Caco-2 (cell line): Measurements from ENCODE around the gene STX5. TPM values are rescaled to one million over a fixed set of nuclear protein-coding genes. Genes with fewer than 3 reads are reported as not detected.

Source experiments
- BruUV-seq: library from RNA; stranded (reverse); fragments of 400-500 nt; replicated peaks from 2 replicates; lab custom pipeline; 2021; lab: Mats Ljungman, UMichigan
- CTCF ChIA-PET: fragments of 300-600 bp; sonication (Branson Sonifier 250); formaldehyde crosslinking; loops from one replicate; lab custom pipeline; 2022; ENCODE audit warnings: antibody characterized with exemption; lab: Charles Lee
- POLR2A ChIA-PET: fragments of 300-600 bp; sonication (Branson Sonifier 250); formaldehyde crosslinking; loops from one replicate; lab custom pipeline; 2022; ENCODE audit warnings: antibody characterized with exemption; lab: Charles Lee
- DNase-seq, 2 experiments: peaks; one replicate each; pipeline versions ENCODE4 v3.0.0 to v3.0.0-alpha.2; 2020 to 2022
- H3K27me3 ChIP-seq: replicated peaks from 2 replicates; pipeline ENCODE4 v1.6.0; 2011; ENCODE audit warnings: low read length; ENCODE audit not compliant: control insufficient read depth, insufficient read depth
- H3K36me3 ChIP-seq: 2 replicates; pipeline ENCODE4 v1.5.1; 2011; ENCODE audit warnings: low read length; ENCODE audit not compliant: control insufficient read depth, insufficient read depth
- H3K4me1 ChIP-seq: fragments of 250-450 bp; sonication (Bioruptor Pico); 2 replicates; pipeline ENCODE4 v1.5.1; 2020; ENCODE audit warnings: mild to moderate bottlenecking
- H3K4me3 ChIP-seq: 2 replicates; pipeline ENCODE4 v1.5.1; 2011; ENCODE audit warnings: low read depth, mild to moderate bottlenecking, control low read depth, low read length
- H3K9me3 ChIP-seq: fragments of 250-450 bp; sonication (Bioruptor Pico); 2 replicates; pipeline ENCODE4 v1.5.1; 2020; ENCODE audit warnings: mild to moderate bottlenecking, moderate library complexity
- H3K27ac Mint-ChIP-seq: one replicate; pipeline ENCODE4 v1.8.0; 2022; ENCODE audit warnings: mixed read lengths; ENCODE audit not compliant: unreplicated experiment
- H3K27me3 Mint-ChIP-seq: one replicate; pipeline ENCODE4 v1.8.0; 2022; ENCODE audit warnings: mixed read lengths; ENCODE audit not compliant: insufficient read depth, unreplicated experiment
- H3K36me3 Mint-ChIP-seq: one replicate; pipeline ENCODE4 v1.8.0; 2022; ENCODE audit warnings: mild to moderate bottlenecking, mixed read lengths; ENCODE audit not compliant: insufficient read depth, unreplicated experiment
- H3K4me1 Mint-ChIP-seq: one replicate; pipeline ENCODE4 v1.8.0; 2022; ENCODE audit warnings: low read depth, mixed read lengths; ENCODE audit not compliant: unreplicated experiment
- H3K4me3 Mint-ChIP-seq: one replicate; pipeline ENCODE4 v1.8.0; 2022; ENCODE audit warnings: mild to moderate bottlenecking, moderate library complexity, mixed read lengths; ENCODE audit not compliant: unreplicated experiment
- H3K9me3 Mint-ChIP-seq: one replicate; pipeline ENCODE4 v1.8.0; 2022; ENCODE audit warnings: mixed read lengths; ENCODE audit not compliant: unreplicated experiment
- intact Hi-C: fragments of 100-400 bp; cut with micrococcal nuclease; formaldehyde crosslinking; loops from one replicate; pipeline ENCODE4 v1.10.0; 2022; ENCODE audit not compliant: unreplicated experiment
- total RNA-seq: library from RNA; stranded (reverse); gene quantifications from 2 replicates; pipeline ENCODE4 v1.2.3, GENCODE V29; 2022
- TF ChIP-seq, protein P1 (sequence below), 2 experiments: fragments of 200-600 bp in 1 of 2; IDR thresholded peaks; 1 replicate in 1 of 2; 2 replicates in 1 of 2; pipeline versions ENCODE4 v1.5.1 to v1.8.0; 2011 to 2022; ENCODE audit warnings: antibody characterized with exemption in 1 of 2, control low read depth in 1 of 2, inconsistent platforms in 1 of 2, low read depth in 1 of 2, low read length in 1 of 2, mild to moderate bottlenecking in 1 of 2, moderate library complexity in 1 of 2; ENCODE audit not compliant: insufficient read depth in 1 of 2, severe bottlenecking in 1 of 2, unreplicated experiment in 1 of 2

STX5 gene
- total RNA-seq, 1 experiment from 2014 or later: 44.2 TPM

DNA sequence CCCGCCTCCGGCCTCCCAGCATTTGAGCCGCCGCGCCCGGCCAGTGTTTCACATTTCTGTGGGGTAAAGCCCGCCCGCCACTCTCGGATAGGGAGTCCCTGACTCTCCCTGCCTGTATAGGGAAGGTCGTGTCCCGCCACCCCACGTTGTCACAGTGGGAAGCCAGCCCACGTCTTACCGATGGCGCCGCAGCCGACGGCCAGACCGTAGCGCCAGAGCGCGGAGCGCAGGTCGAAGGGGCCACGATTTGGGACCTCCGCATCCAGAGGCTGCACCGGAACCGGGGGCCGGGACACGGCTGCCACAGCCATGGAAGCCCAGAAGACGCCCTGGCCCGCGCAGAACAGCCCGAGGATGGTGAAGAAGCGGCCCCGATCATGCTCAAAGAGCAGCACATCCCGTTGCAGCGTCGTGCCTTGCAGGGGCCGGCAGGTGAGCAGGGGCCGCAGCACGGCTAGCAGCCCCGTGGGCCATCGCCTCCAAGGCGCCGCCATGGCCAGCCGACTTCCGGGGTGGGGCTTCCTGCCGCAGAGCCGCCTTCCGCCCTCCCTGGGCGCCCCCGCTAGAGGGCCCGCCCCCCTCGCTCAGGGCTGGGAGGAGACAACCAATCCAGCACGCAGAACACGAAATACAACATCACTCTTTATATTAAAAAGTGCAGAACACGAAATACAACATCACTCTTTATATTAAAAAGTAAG, 40.2 kb downstream of the STX5 start, which contains the start of gene TMEM223:
Gene TMEM223 (minus strand): TSS at position 506 of the 701 bp plus-strand sequence. CDS start 12 bp downstream, at position 494.
- Histone ChIP-seq H3K9me3 (no peaks in the 10 kb centered on the region), H3K27me3 (no peaks in the 10 kb centered on the region), H3K4me1 (peaks cover 5% of the 10 kb centered on the region), H3K4me3 (peak within 1 kb of the TSS; percentile 81), H3K36me3 (peaks cover 6% of the 10 kb centered on the region; the same call in 1 of the 2 replicates)
- Mint-ChIP-seq H3K36me3 (peaks cover 90% of the 10 kb centered on the region), H3K27me3 (no peaks in the 10 kb centered on the region), H3K9me3 (no peaks in the 10 kb centered on the region), H3K4me3 (peak within 1 kb of the TSS; percentile 83), H3K4me1 (peaks cover 14% of the 10 kb centered on the region), H3K27ac (peak within 1 kb of the TSS; percentile 93)
- intact Hi-C loops: loop anchor here (1.0 kb wide), 2 partner anchors 14 to 71 kb away; partner anchors contain the start of gene NXF1
- no TSS peak for BruUV-seq
- TF ChIP-seq, protein P1, sequence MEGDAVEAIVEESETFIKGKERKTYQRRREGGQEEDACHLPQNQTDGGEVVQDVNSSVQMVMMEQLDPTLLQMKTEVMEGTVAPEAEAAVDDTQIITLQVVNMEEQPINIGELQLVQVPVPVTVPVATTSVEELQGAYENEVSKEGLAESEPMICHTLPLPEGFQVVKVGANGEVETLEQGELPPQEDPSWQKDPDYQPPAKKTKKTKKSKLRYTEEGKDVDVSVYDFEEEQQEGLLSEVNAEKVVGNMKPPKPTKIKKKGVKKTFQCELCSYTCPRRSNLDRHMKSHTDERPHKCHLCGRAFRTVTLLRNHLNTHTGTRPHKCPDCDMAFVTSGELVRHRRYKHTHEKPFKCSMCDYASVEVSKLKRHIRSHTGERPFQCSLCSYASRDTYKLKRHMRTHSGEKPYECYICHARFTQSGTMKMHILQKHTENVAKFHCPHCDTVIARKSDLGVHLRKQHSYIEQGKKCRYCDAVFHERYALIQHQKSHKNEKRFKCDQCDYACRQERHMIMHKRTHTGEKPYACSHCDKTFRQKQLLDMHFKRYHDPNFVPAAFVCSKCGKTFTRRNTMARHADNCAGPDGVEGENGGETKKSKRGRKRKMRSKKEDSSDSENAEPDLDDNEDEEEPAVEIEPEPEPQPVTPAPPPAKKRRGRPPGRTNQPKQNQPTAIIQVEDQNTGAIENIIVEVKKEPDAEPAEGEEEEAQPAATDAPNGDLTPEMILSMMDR (IDR thresholded peaks at IDR 0.05; ENCODE audit: insufficient read depth in 1 of 2, low read depth in 1 of 2, low read length in 1 of 2, severe bottlenecking in 1 of 2, unreplicated experiment in 1 of 2): peak in 1 of 2 experiments; percentile 19
- ChIA-PET CTCF (interaction anchor here (0.9 kb wide), 1 partner anchor 22 kb away, joined by 3 read pairs; no protein-coding TSS in a partner anchor), POLR2A (interaction anchor here (0.6 to 1.6 kb wide), 7 partner anchors 20 to 65 kb away, joined by 3 to 5 read pairs (median 4); partner anchors contain the start of genes POLR2G, STX5 and TAF6L)
- DNase-seq: peak; percentile 84 to 92

DNA sequence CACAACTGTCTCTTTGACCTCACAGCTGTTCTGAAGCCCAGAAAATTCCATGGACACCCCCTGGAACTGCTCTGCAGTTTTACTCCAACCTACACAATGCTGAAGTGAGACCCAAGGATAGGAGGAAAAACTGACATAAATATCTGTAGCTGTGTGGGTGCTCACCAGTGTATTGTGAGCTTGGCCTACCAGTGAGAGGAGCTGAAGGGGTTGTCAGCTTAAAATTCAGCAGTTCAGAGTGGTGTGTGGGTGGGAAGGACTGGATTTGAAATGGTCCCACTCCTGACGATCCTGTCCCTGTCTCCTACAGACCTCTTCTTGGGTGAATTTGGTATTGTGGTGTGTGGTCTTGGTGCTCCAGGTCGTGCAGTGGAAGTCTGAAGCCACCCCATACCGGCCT, 42.3 kb downstream of the STX5 start:
- Histone ChIP-seq H3K9me3 (no peaks in the 10 kb centered on the region), H3K4me3 (no peak overlapping the region), H3K36me3 (peaks cover 6% of the 10 kb centered on the region; the same call in 1 of the 2 replicates), H3K4me1 (peaks cover 9% of the 10 kb centered on the region), H3K27me3 (no peaks in the 10 kb centered on the region)
- peaks cover 76% of the 10 kb centered on the region for H3K36me3 Mint-ChIP-seq
- intact Hi-C loops: no loop called here
- peaks cover 12% of the 10 kb centered on the region for H3K4me1 Mint-ChIP-seq
- BruUV-seq: no TSS peak
- no peaks in the 10 kb centered on the region for H3K27me3 Mint-ChIP-seq
- POLR2A ChIA-PET: interaction anchor here (0.8 kb wide), 1 partner anchor 42 kb away, joined by 3 read pairs; no protein-coding TSS in a partner anchor
- TF ChIP-seq, protein P1 (IDR thresholded peaks at IDR 0.05; ENCODE audit: insufficient read depth in 1 of 2, low read depth in 1 of 2, low read length in 1 of 2, severe bottlenecking in 1 of 2, unreplicated experiment in 1 of 2): no peak
- H3K4me3 Mint-ChIP-seq: peak overlapping the region; percentile 91
- peak overlapping the region; percentile 93 for H3K27ac Mint-ChIP-seq
- no peaks in the 10 kb centered on the region for H3K9me3 Mint-ChIP-seq
- DNase-seq: no peak
- CTCF ChIA-PET: interaction anchor here (0.8 kb wide), 1 partner anchor 66 kb away, joined by 3 read pairs; no protein-coding TSS in a partner anchor

DNA sequence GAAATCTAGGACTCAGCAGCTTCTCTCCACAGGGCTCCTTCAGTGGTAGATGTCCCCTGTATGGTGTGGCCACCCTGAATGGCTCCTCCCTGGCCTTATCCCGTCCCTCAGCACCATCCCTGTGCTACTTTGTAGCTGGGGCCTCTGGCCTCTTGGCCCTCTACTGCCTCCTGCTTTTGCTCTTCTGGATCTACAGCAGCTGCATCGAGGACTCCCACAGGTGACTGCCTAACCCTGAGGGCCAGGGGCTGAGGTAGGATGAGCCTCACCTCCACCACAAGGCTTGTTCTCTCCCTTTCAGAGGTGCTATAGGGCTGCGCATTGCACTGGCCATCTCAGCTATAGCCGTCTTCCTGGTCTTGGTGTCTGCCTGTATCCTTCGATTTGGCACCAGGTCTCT, 42.9 kb downstream of the STX5 start:
- ChIA-PET POLR2A (interaction anchor here (0.8 kb wide), 1 partner anchor 42 kb away, joined by 3 read pairs; no protein-coding TSS in a partner anchor), CTCF (interaction anchor here (0.8 kb wide), 1 partner anchor 67 kb away, joined by 3 read pairs; no protein-coding TSS in a partner anchor)
- no peak overlapping the region for H3K4me3 ChIP-seq
- H3K4me1 ChIP-seq: peaks cover 9% of the 10 kb centered on the region
- DNase-seq: no peak
- 0 out of 2 replicates have a peak, but pooled peaks cover 6% of the 10 kb centered on the region for H3K36me3 ChIP-seq
- no TSS peak for BruUV-seq
- Mint-ChIP-seq H3K9me3 (no peaks in the 10 kb centered on the region), H3K4me3 (peak overlapping the region; percentile 91), H3K36me3 (peaks cover 70% of the 10 kb centered on the region), H3K27ac (peak overlapping the region; percentile 93), H3K4me1 (peaks cover 9% of the 10 kb centered on the region), H3K27me3 (no peaks in the 10 kb centered on the region)
- TF ChIP-seq, protein P1 (IDR thresholded peaks at IDR 0.05; ENCODE audit: insufficient read depth in 1 of 2, low read depth in 1 of 2, low read length in 1 of 2, severe bottlenecking in 1 of 2, unreplicated experiment in 1 of 2): no peak
- intact Hi-C loops: no loop called here
- no peaks in the 10 kb centered on the region for H3K9me3 ChIP-seq
- H3K27me3 ChIP-seq: no peaks in the 10 kb centered on the region
